Right ventricle myocardium inferior (tissue), 1 donor: ENCODE data around the gene TPSG1. TPM values are rescaled to one million over a fixed set of nuclear protein-coding genes. Genes with fewer than 3 reads are reported as not detected.

Source experiments
- ATAC-seq: fragments of 200-7000 bp; cut with Tn5 transposase; one replicate; pipeline ENCODE4 v1.9.1; 2020; ENCODE audit warnings: mild to moderate bottlenecking, moderate library complexity
- DNase-seq: peaks from one replicate; pipeline ENCODE4 v3.0.0; 2021; ENCODE audit errors: missing footprints
- intact Hi-C: fragments of 100-400 bp; cut with DNase I; formaldehyde crosslinking; loops from one replicate; pipeline ENCODE4 v1.11.0; 2022
- total RNA-seq: library from RNA; stranded (reverse); fragmentation: NEBNext Ultra II Directional; extraction: Animal tissue kit (Norgen Biotek cat#: 25700); gene quantifications from one replicate; pipeline ENCODE4 v1.2.1, GENCODE V29; 2021
- donor health status: DM: no; HTN: yes; CAD: no; lungs with severe emphysema.

Gene TPSG1
- total RNA-seq, 1 donor from 2014 or later: 0.30 TPM

DNA sequence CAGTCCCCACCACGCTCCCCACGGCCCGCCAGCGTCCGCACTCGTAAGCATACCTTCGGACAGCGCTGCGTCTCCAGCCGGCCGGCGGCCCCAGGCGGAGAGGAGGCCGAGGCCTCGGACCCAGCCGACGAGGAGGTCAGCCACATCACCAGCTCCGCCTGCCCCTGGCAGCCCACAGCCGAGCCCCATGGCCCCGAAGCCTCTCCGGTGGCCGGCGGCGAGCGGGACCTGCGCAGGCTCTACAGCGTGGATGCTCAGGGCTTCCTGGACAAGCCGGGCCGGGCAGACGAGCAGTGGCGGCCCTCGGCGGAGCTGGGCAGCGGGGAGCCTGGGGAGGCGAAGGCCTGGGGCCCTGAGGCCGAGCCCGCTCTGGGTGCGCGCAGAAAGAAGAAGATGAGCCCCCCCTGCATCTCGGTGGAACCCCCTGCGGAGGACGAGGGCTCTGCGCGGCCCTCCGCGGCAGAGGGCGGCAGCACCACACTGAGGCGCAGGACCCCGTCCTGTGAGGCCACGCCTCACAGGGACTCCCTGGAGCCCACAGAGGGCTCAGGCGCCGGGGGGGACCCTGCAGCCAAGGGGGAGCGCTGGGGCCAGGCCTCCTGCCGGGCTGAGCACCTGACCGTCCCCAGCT is 4.9 kb downstream of the TPSG1 start:
- intact Hi-C loops: no loop called here
- DNase-seq (no peak), ATAC-seq (no peak)

DNA sequence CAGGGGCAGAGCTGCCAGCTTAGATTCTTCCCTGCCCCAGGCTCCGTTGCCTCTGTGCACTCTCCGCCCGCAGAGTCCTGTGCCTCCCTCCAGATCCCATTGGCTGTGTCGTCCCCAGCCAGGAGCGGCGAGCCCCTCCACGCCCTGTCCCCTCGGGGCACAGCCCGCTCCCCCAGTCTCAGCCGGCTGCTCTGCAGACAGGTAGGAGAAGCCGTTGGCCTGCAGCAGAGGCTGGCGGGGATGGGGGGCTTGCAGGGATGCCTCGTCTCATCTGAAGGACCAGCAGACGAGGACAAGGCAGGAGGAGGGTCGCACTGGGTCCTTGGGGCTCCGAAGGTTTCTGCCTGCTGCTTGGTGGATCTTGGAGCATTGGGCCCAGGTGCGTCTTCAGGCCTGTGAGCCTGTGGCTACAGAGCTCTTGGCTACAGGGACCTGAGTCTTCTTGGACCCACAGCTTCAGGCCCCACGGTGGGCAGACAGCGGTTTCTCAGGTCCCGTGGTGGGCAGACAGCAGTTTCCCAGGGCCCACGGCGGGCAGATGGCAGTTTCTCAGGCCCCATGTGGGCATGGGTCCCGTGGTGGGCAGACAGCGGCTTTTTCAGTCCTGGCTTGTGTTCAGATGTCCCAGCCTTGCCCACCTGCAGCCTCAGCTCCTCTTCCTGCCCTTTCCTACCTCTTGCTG is 6.0 kb downstream of the TPSG1 start:
- DNase-seq: no peak
- intact Hi-C loops: no loop called here
- ATAC-seq: no peak

DNA sequence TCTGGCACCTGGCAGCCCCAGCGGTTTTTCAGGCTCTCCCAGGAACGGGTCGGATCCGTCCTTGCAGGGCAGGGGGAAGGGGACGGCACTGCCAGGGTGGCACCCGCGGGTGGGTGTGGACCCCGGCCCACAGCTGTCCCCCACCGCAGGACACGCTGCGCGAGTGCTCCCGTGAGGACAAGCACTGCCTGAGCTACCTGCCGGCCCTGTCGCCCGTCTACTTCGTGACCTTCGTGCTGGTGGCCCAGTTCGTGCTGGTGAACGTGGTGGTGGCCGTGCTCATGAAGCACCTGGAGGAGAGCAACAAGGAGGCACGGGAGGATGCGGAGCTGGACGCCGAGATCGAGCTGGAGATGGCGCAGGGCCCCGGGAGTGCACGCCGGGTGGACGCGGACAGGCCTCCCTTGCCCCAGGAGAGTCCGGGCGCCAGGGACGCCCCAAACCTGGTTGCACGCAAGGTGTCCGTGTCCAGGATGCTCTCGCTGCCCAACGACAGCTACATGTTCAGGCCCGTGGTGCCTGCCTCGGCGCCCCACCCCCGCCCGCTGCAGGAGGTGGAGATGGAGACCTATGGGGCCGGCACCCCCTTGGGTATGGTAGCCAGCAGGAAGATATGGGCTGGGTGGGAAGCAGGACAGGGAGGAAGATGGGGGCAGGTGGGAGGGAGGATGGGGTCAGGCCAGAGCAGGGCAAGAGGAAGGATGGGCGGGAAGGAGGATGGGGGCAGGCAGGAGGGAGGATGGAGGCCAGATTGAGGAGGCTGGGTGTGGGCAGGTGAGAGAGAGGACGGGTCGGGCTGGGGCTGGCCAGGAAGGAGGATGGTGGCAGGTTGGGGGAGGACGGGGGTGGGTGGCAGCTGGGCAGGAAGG is 6.8 kb downstream of the TPSG1 start:
- no peak for ATAC-seq
- intact Hi-C loops: no loop called here
- no peak for DNase-seq

DNA sequence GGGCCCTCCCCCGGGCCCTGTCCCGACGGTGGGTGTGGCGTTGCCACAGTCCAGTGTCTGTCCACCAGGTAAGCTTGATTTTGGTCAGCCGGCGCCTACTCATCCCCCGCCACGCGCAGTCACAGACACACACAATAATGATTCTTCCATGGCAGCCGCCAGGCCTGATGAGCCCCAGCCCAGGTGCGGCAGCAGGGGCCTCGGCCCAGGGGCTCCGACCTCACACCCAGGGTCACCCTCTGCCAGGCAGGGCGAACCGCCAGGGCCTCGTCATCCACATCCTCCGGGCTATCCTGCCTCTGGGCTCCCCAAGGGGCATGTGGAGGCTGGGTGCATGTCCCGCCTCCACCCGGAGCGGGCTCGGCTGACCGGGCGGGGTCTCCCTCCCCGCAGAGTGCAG is 7.5 kb downstream of the TPSG1 start:
- intact Hi-C loops: no loop called here
- DNase-seq: no peak
- ATAC-seq: no peak

DNA sequence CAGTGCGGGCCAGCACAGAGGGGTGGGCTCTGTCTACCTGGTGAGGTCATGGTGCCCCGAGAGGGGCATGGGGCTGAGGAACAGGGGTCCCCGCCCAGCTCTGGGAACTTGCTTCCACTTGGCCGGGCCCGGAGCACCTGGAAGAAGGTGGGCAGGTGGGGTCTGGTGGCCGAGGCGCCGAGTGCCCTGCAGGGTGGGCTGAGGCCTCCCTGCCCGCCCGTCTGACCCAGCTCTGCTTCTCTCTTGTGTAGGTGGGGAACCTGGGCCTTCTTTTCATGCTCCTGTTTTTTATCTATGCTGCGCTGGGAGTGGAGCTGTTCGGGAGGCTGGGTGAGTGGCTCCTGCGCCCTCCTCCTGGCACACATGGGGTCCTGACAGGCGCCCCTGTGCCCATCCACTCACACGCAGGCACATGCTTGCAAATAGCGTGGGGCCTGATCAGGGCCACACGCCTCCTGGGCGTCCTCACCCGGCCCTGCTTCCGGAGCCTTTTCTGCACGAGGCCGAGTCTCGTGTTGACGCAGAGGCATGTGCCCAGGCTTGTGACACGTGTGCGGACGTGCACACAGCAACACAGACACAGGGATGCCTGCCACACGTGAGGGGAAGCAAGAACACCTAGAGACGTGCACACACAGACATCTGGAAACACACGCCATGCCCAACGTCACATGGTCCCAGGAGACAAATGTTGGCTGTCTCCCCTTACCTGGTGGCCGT is 8.2 kb downstream of the TPSG1 start:
- intact Hi-C loops: no loop called here
- ATAC-seq: no peak
- no peak for DNase-seq

DNA sequence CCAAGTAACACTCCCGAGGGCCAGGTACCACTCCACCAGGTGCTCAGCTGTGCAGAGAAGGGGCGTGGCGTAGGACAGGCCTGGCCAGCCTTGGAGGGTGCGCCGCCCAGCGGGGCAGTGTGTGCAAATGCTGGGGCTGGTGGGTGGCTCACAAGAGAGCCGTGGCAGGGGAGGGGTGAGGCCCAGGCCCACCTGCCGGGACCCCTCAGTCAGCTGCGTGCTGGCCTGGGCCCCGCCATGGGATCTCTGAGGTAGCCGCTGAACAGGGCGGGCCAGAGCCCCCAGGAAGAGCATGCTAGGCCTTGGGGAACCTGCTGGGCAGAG is 8.8 kb downstream of the TPSG1 start:
- ATAC-seq: no peak
- DNase-seq: no peak
- intact Hi-C loops: no loop called here

DNA sequence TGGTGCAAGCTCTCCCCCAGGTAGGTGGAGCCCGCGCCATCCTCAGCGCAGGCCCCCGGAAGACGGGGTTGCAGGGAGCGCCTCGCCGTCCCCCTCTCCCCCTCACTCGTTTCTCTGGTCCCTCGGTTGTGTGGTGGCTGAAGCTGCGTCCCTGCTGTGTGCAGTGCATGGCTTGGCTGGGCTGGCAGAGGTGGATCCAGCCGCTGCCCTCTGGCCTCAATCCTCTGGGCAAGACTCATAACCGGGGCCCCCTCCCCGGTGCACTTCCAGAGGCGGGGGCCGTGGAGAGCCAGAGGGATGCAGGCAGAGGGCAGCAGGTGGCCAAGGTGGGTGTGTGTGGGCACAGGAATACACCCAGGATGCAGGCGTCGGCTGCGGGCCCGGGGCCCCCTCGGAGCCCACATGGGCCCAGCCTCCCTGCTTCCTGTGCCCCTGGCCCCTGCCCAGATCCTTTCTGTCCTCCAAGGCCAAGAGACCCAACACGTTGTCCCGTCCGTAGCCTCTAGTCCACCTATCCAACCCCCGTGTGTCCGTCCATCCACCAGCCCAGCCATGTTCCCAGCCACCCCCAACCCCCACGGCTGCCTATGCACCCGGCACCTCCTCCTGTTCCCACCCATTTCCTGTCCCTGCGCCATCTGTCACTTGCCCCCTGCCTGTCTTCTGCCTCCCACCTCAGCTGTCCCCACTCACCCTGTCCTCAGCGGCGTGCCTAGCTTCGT is 9.3 kb downstream of the TPSG1 start:
- ATAC-seq (no peak), DNase-seq (no peak)
- intact Hi-C loops: no loop called here

DNA sequence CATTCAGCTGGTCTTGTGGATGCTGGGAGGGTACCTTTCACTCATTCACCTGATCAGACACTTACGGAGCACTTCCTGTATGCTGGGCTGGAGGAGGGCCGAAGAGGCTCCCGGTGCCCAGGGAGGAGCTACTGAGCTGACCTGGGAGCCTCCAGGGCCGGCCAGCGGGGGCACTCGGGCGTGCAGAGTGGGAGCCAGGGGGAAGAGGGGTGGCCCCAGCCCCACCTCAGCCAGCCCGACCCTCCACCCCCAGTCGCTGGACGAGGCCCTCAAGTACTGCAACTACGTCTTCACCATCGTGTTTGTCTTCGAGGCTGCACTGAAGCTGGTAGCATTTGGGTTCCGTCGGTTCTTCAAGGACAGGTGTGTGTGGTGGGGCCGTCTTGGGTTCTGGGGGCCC is 10.3 kb downstream of the TPSG1 start:
- DNase-seq (no peak), ATAC-seq (no peak)
- intact Hi-C loops: no loop called here

DNA sequence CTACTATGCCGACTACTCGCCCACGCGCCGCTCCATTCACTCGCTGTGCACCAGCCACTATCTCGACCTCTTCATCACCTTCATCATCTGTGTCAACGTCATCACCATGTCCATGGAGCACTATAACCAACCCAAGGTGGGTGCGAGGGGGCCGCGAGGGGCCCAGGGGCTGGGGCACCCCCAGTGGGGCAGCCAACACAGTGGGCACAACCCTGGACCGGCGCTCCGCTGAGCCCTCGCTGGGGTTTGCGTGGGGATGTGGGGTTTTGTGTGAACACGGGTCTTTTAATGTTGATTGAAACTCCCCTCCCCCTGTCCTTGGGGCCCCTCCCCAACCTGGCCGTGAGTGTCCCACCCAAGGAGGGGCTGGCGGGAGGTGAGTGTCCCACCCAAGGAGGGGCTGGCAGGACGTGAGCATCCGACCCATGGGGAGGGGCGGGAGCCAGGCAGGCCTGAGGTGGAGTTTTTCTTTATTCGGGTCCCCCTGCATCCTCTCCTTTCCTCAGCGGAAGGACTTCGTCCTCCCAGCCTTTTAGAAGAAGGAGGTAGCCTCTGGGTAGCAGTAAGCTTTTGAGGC is 11.2 kb downstream of the TPSG1 start:
- ATAC-seq (no peak), DNase-seq (no peak)
- intact Hi-C loops: no loop called here

DNA sequence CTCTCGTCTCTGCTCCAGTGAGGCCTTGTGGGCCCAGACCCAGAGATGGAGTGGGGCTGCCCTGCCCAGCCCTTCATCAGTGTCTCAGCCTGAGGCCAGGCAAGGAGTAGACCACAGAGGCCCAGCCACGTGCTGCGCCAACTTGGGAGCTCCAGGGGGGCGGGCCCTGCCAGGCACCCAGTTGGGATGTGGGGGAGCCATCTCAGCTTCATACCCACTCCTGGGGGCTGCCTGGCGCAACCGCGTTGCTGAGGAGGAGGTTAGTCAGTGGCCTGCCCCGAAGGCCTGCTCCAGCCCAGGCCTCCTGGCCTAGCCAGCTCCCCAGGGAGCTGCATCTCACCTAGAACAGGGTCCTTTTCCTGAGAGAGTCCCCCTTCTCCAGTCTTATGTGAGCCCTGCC is 11.8 kb downstream of the TPSG1 start:
- intact Hi-C loops: no loop called here
- ATAC-seq (no peak), DNase-seq (no peak)

DNA sequence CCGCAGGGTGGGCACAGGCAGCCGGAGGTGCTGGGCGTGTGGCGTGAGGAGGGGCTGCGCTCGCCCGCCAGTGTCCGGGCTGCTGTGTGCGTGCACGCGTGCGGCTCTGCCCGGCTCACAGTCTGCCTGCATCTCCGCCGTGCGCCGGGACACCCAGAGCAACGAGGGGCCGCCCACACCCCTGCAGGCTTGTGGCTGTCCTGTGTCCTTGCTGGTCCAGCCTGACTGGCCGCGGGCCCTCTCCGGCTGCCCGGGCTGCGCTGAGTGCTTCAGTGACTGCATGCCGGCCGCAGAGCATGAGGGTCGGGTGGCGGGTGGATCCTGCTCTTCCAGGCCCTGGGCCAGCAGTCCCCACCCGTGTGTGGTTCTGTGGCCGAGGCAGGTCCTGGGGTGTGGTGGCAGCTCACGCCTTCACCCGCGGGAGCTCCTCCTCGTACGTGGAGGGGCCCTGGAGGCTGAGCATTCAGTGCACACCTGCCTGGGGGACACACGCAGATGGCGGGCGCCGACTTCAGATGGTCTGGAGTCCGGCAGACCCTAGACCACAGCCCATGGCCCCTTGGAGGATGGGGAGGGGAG is 12.4 kb downstream of the TPSG1 start:
- intact Hi-C loops: no loop called here
- no peak for DNase-seq
- ATAC-seq: no peak

DNA sequence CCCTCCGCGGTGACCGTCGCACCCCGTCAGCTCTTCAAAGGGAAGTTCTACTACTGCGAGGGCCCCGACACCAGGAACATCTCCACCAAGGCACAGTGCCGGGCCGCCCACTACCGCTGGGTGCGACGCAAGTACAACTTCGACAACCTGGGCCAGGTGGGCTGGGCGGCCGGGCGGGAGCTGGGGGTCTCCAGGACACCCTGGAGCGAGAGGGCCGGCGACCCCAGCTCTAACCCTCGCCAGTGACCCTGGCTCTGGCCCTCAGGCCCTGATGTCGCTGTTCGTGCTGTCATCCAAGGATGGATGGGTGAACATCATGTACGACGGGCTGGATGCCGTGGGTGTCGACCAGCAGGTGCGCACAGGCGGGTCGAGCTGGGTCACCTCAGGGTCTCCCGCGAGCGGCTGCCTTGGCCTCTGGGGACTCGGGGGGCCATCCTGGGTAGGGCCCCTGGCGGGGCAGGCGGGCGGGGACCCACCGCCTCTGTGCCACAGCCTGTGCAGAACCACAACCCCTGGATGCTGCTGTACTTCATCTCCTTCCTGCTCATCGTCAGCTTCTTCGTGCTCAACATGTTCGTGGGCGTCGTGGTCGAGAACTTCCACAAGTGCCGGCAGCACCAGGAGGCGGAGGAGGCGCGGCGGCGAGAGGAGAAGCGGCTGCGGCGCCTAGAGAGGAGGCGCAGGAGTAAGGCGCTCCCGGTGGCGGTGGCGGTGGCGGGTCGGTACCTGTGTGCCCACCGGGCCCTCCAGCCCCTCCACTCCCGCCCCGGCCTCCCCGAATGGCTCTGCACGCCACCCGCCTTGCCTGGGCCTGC is 13.4 kb downstream of the TPSG1 start:
- DNase-seq (no peak), ATAC-seq (no peak)
- intact Hi-C loops: no loop called here

DNA sequence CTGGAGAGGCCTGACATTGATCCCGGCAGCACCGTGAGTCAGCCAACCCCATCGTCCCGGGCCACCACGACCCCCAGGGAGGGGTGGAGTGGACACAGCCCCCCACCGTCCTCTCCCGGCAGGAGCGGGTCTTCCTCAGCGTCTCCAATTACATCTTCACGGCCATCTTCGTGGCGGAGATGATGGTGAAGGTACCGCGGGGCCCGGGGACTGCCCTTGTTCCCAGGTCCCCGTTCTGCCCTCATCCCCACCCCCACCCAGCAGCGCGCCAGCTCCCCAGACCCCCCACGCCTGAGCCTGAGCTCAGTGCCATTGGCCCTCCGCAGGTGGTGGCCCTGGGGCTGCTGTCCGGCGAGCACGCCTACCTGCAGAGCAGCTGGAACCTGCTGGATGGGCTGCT is 14.6 kb downstream of the TPSG1 start:
- intact Hi-C loops: no loop called here
- no peak for DNase-seq

DNA sequence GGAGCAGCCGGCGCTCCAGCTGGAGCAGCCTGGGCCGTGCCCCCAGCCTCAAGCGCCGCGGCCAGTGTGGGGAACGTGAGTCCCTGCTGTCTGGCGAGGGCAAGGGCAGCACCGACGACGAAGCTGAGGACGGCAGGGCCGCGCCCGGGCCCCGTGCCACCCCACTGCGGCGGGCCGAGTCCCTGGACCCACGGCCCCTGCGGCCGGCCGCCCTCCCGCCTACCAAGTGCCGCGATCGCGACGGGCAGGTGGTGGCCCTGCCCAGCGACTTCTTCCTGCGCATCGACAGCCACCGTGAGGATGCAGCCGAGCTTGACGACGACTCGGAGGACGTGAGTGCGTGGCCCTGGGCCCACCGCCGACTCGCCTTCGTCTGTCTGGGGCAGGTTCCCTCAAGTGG is 16.0 kb downstream of the TPSG1 start:
- ATAC-seq (no peak), DNase-seq (no peak)
- intact Hi-C loops: no loop called here

More for the DNA sequence above, 14.6 kb downstream of the TPSG1 start:
- ATAC-seq: no peak

DNA sequence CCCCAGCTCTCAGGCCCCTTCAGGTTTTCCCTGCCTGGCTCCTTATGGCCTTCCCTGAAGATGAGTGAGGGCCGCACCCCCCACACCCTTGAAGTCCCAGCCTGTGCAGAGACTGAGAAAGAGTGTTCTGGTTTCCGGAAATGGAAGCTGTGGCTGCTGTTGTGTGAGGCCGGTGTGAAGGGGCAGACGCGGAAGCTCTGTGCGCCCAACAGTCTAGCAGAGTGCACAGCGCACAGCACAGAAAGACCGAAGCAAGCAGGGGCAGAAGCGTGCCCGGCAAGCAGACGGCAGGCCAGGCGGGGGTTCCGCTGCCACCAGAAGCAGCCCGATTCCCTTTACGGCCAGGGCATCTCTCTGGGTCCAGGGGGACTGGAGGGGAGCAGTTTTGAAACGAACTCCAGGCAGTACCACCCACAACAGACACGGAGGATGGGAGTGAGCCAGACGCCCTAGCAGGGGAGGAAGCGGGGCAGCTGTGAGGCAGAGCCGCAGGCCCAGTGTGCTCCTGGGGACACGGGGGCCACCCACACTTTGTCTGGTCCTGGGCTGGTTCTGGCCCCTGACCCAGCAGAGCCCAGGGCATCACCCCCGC is 16.7 kb downstream of the TPSG1 start:
- DNase-seq (no peak), ATAC-seq (no peak)
- intact Hi-C loops: no loop called here

DNA sequence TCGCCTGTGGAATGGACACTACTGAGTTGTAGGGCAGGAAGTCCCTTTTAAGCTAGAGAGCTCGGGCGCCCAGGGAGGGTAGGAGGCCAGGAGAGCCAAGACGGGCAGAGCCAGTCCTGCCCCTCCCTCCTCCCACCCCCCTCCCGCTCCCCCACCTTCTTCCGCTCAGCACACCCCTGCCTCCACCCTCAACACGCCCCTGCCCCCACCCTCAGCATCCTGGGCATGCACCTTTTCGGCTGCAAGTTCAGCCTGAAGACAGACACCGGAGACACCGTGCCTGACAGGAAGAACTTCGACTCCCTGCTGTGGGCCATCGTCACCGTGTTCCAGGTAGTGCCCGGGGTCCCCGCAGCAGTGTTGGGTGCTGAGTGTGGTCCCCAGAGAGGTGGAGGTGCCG is 18.3 kb downstream of the TPSG1 start:
- no peak for ATAC-seq
- intact Hi-C loops: no loop called here
- no peak for DNase-seq

DNA sequence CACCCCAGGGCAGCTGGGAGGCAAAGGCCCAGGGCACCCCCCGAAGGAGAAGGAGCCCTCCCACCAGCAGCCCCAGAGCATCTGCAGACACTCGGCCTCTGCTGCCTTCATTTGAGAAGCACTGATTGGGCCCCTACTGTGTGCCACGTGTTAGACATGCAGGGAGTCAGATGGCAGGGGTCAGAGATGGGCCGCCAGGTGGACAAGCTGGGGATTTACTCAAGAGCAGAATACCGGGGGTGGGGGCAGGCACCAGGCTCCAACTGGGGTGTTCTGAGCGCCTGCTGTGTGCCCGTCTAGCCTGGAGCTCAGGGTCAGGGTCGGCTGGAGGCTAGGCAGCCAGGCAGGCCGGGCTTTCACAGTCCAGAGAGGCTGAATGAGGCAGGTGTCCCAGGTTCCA is 18.7 kb downstream of the TPSG1 start:
- intact Hi-C loops: no loop called here
- DNase-seq (no peak), ATAC-seq (no peak)
